Measurements from ENCODE around the gene CCDC93. TPM values are rescaled to one million over a fixed set of nuclear protein-coding genes. Genes with fewer than 3 reads are reported as not detected.

Gene CCDC93
- total RNA-seq, 2 experiments from 2014 or later = 62.2 to 64.5 TPM

GRCh38 chr2:118047380-118047826 lies 33.5 kb upstream of the CCDC93 start:
- Mint-ChIP-seq H3K4me3 (no peak overlapping the region), H3K27me3 (peaks cover 90% of the 10 kb centered on the region), H3K27ac (no peak overlapping the region), H3K9me3 (no peaks in the 10 kb centered on the region), H3K4me1 (ENCODE audit: low read depth) (no peaks in the 10 kb centered on the region), H3K36me3 (ENCODE audit: low read depth) (no peaks in the 10 kb centered on the region)
- H3K36me3 ChIP-seq (ENCODE audit: insufficient read depth, low read length) = no peaks in the 10 kb centered on the region
- H3K27ac ChIP-seq (ENCODE audit: low read depth in 1 of 2, low read length in 2 of 2) = no peak overlapping the region
- POLR2A ChIA-PET = interaction anchor here (0.8 kb wide), 1 partner anchor 83 kb away, joined by 3 read pairs; no protein-coding TSS in a partner anchor
- no peak for TF ChIP-seq CTCF (IDR thresholded peaks at IDR 0.05)
- CTCF ChIA-PET = interaction anchor here (1.1 to 1.4 kb wide), 4 partner anchors 15 to 808 kb away, joined by 3 to 10 read pairs (median 4); no protein-coding TSS in a partner anchor
- intact Hi-C loops (cut with DNase I, micrococcal nuclease) = loop anchor here (2.0 to 10.0 kb wide), 7 partner anchors 100 to 1430 kb away; no protein-coding TSS in a partner anchor
- H3K4me1 ChIP-seq (ENCODE audit: insufficient read depth, low read length) = no peaks in the 10 kb centered on the region
- H3K27me3 ChIP-seq (ENCODE audit: control insufficient read depth in 1 of 2, insufficient read depth in 2 of 2, low read length in 2 of 2) = peaks cover 13 to 30% of the 10 kb centered on the region in 2 experiments
- H3K9me3 ChIP-seq (ENCODE audit: control insufficient read depth in 1 of 2, insufficient read depth in 1 of 2, low read length in 2 of 2) = no peaks in the 10 kb centered on the region
- ATAC-seq (ENCODE audit: poor library complexity) = no peak
- H3K4me3 ChIP-seq (ENCODE audit: low read length) = no peak overlapping the region
- no peak for DNase-seq

- POLR2A ChIA-PET = interaction anchor here (0.8 kb wide), 2 partner anchors 84 to 809 kb away, joined by 3 read pairs; no protein-coding TSS in a partner anchor
- H3K27me3 Mint-ChIP-seq = peaks cover 91% of the 10 kb centered on the region
- peak in 3 of 14 experiments; percentile 45 to 56 (median 54) for DNase-seq
Observed at GRCh38 chr2:118046634-118047210, 32.9 kb upstream of the CCDC93 start.

GRCh38 chr2:118045286-118045685 lies 31.4 kb upstream of the CCDC93 start:
- peaks cover 91% of the 10 kb centered on the region for H3K27me3 Mint-ChIP-seq
- Histone ChIP-seq H3K27me3 (ENCODE audit: control insufficient read depth in 1 of 2, insufficient read depth in 2 of 2, low read length in 2 of 2) (peaks cover 13 to 39% of the 10 kb centered on the region in 2 experiments), H3K4me1 (ENCODE audit: insufficient read depth, low read length) (no peaks in the 10 kb centered on the region), H3K36me3 (ENCODE audit: insufficient read depth, low read length) (no peaks in the 10 kb centered on the region), H3K4me3 (ENCODE audit: low read length) (no peak overlapping the region), H3K9me3 (ENCODE audit: control insufficient read depth in 1 of 2, insufficient read depth in 1 of 2, low read length in 2 of 2) (no peaks in the 10 kb centered on the region), H3K27ac (ENCODE audit: low read depth in 1 of 2, low read length in 2 of 2) (no peak overlapping the region)
- H3K9me3 Mint-ChIP-seq = no peaks in the 10 kb centered on the region
- ChIA-PET CTCF (no interaction called here), POLR2A (no interaction called here)
- TF ChIP-seq CTCF (IDR thresholded peaks at IDR 0.05) = no peak
- no peaks in the 10 kb centered on the region for H3K36me3 Mint-ChIP-seq (ENCODE audit: low read depth)
- intact Hi-C loops (cut with DNase I, micrococcal nuclease) = loop anchor here (5.0 to 10.0 kb wide), 4 partner anchors 102 to 1432 kb away; no protein-coding TSS in a partner anchor
- DNase-seq = no peak
- no peak overlapping the region for H3K4me3 Mint-ChIP-seq
- no peaks in the 10 kb centered on the region for H3K4me1 Mint-ChIP-seq (ENCODE audit: low read depth)
- no peak for ATAC-seq (ENCODE audit: poor library complexity)
- no peak overlapping the region for H3K27ac Mint-ChIP-seq

More at GRCh38 chr2:118046634-118047210, 32.9 kb upstream of the CCDC93 start:
- TF ChIP-seq CTCF (IDR thresholded peaks at IDR 0.05) = peak; percentile 68
- no peaks in the 10 kb centered on the region for H3K4me1 ChIP-seq (ENCODE audit: insufficient read depth, low read length)
- CTCF ChIA-PET = interaction anchor here (1.0 to 1.4 kb wide), 6 partner anchors 14 to 1430 kb away, joined by 3 to 10 read pairs (median 4); no protein-coding TSS in a partner anchor
- Mint-ChIP-seq H3K9me3 (no peaks in the 10 kb centered on the region), H3K27ac (no peak overlapping the region), H3K4me1 (ENCODE audit: low read depth) (no peaks in the 10 kb centered on the region), H3K36me3 (ENCODE audit: low read depth) (no peaks in the 10 kb centered on the region), H3K4me3 (no peak overlapping the region)
- no peak overlapping the region for H3K4me3 ChIP-seq (ENCODE audit: low read length)
- peaks cover 13 to 30% of the 10 kb centered on the region in 2 experiments for H3K27me3 ChIP-seq (ENCODE audit: control insufficient read depth in 1 of 2, insufficient read depth in 2 of 2, low read length in 2 of 2)
- no peaks in the 10 kb centered on the region for H3K9me3 ChIP-seq (ENCODE audit: control insufficient read depth in 1 of 2, insufficient read depth in 1 of 2, low read length in 2 of 2)
- intact Hi-C loops (cut with DNase I, micrococcal nuclease) = loop anchor here (1.0 to 10.0 kb wide), 8 partner anchors 101 to 1431 kb away; no protein-coding TSS in a partner anchor
- no peaks in the 10 kb centered on the region for H3K36me3 ChIP-seq (ENCODE audit: insufficient read depth, low read length)
- no peak overlapping the region for H3K27ac ChIP-seq (ENCODE audit: low read depth in 1 of 2, low read length in 2 of 2)
- no peak for ATAC-seq (ENCODE audit: poor library complexity)

Data from CD4-positive, alpha-beta T cell (primary cell).